DND-41 (cell line): ENCODE results near the gene IL6R.

Source experiments
- CTCF ChIP-seq: IDR thresholded peaks from 2 replicates; pipeline ENCODE4 v1.5.1; 2012; ENCODE audit warnings: borderline replicate concordance, low read length, moderate library complexity, mild to moderate bottlenecking; ENCODE audit not compliant: poor library complexity, severe bottlenecking; ENCODE audit errors: extremely low read depth
- EZH2 ChIP-seq: IDR thresholded peaks from 3 replicates; pipeline ENCODE4 v1.6.1; 2012; ENCODE audit warnings: borderline replicate concordance, low read depth, mild to moderate bottlenecking, moderate library complexity, low read length, inconsistent platforms; ENCODE audit not compliant: severe bottlenecking

DNA sequence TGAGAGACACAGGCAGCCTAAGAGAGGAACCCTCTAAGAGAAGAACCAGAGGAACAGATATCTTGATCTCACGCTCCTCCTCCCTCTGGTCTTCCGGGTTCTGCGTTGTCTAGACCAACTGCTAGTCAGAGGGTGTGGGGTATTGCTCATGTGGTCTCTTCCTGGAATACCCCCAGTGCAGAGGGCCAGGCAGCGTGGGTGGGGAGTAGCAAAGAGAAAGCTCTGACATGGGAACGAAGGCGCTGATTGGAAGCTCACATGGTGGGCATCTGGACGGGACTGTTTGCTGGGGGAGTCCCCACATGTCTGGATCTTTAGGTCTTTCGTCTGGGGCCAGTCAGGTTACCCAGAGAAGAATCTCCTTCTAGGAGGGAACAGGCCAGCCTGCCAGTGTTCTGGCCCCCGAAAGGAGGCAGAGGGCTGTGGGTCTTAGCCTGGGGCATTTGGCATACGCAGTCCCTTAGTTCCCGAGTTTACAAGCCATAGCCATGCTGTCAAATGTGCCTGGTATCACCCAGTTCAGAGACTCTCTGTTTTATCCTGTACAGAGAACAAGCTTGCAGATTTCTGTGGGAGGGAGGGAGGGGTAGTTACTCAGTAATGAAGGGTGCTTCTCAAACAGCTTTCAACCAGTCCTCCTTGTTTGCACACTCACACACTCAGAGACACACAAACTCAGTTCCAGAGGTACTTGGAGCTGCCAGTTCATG is 18.3 kb upstream of the IL6R start:
- no peak for TF ChIP-seq CTCF
- no peak for TF ChIP-seq EZH2
